Measurements from ENCODE around the gene TLR9. TPM values are rescaled to one million over a fixed set of nuclear protein-coding genes. Genes with fewer than 3 reads are reported as not detected.

TLR9 gene
- total and polyA plus RNA-seq, 3 donors from 2014 or later = 0.08 to 0.25 (median 0.20) TPM

GRCh38 chr3:52259035-52259434, 33.6 kb upstream of the TLR9 start:
- Histone ChIP-seq H3K27ac (no peak overlapping the region), H3K36me3 (ENCODE audit: low read depth, missing control alignments) (no peaks in the 10 kb centered on the region), H3K4me3 (no peak overlapping the region), H3K9me3 (no peaks in the 10 kb centered on the region), H3K27me3 (no peaks in the 10 kb centered on the region), H3K4me1 (no peaks in the 10 kb centered on the region)
- intact Hi-C loops (cut with DNase I; ENCODE audit: low total_unique reads) = no loop called here
- 82 to 84% methylated on average over 1 of the region's 1 CpG for WGBS, 2 donors
- DNase-seq = no peak
- TF ChIP-seq, protein P1, sequence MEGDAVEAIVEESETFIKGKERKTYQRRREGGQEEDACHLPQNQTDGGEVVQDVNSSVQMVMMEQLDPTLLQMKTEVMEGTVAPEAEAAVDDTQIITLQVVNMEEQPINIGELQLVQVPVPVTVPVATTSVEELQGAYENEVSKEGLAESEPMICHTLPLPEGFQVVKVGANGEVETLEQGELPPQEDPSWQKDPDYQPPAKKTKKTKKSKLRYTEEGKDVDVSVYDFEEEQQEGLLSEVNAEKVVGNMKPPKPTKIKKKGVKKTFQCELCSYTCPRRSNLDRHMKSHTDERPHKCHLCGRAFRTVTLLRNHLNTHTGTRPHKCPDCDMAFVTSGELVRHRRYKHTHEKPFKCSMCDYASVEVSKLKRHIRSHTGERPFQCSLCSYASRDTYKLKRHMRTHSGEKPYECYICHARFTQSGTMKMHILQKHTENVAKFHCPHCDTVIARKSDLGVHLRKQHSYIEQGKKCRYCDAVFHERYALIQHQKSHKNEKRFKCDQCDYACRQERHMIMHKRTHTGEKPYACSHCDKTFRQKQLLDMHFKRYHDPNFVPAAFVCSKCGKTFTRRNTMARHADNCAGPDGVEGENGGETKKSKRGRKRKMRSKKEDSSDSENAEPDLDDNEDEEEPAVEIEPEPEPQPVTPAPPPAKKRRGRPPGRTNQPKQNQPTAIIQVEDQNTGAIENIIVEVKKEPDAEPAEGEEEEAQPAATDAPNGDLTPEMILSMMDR (IDR thresholded peaks at IDR 0.05) = no peak
- TF ChIP-seq POLR2A (IDR thresholded peaks at IDR 0.05) = no peak

DNA sequence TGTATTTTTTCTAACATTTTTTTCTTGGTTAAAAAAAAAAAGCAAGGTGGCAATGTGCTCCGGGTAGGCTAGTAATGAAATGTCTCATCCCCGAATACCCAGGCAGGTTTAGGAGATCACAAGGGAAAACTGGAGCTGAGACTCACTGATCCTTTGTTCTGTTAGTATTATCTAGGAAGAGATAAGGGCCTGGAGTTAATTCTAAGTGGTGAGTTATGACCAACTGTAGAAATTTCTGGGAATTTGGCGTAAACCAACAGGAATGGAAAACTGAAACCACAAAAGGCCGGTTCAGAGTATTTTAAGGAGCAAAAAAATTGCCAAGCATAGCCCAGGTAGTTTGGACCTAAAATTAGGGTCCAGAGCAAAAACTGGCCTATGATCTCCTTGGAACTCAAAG, 32.5 kb upstream of the TLR9 start:
- H3K4me1 ChIP-seq = no peaks in the 10 kb centered on the region
- H3K4me3 ChIP-seq = no peak overlapping the region
- H3K27me3 ChIP-seq = no peaks in the 10 kb centered on the region
- H3K27ac ChIP-seq = no peak overlapping the region
- 81 to 85% methylated on average over 4 of the region's 4 CpGs for WGBS, 2 donors
- H3K9me3 ChIP-seq = no peaks in the 10 kb centered on the region
- TF ChIP-seq POLR2A (IDR thresholded peaks at IDR 0.05) = no peak
- TF ChIP-seq, protein P1 (IDR thresholded peaks at IDR 0.05) = no peak
- no peak for DNase-seq
- H3K36me3 ChIP-seq (ENCODE audit: low read depth, missing control alignments) = no peaks in the 10 kb centered on the region
- intact Hi-C loops (cut with DNase I; ENCODE audit: low total_unique reads) = no loop called here

DNA sequence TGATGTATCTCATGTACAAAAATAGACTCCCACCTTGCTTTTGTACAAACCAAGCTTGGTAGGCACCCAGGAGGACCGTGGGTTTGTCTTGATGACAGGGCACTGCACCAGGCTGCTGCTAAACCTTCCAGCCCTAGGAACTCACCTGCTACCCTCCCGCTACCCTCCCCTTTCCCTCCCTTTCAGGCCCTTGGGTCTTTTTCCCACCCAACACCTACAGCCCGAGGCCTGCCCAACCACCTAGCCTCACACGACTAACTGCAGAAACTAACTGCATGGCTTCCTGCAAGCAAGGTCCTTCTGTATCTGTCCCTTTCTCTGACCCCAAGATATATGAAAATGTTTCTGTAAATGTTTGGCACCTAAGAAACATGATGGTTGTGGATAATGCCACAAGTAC, 31.2 kb upstream of the TLR9 start:
- H3K4me1 ChIP-seq = no peaks in the 10 kb centered on the region
- 80 to 84% methylated on average over 4 of the region's 4 CpGs for WGBS, 2 donors

DNA sequence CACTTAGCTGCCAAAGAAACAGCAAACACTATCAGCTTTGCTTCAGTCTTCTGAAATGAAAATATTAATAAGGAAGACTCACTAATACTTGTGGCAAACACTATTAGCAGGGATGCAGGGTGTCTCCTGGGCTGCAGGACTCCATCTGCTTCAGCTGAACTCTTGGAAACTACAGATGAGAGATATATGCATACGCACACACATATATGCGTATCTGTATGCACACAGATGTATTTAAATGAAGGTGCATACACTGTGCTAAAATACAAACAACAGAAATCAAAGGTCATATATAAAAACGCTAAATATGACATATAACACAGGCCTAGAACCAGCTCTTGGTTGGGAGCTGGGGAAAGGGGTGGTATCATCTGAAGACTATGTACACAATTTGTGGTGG, 30.7 kb upstream of the TLR9 start:
- 88 to 93% methylated on average over 3 of the region's 3 CpGs for WGBS, 2 donors
- Histone ChIP-seq H3K4me3 (no peak overlapping the region), H3K36me3 (ENCODE audit: low read depth, missing control alignments) (no peaks in the 10 kb centered on the region), H3K27me3 (no peaks in the 10 kb centered on the region), H3K9me3 (no peaks in the 10 kb centered on the region), H3K27ac (no peak overlapping the region), H3K4me1 (no peaks in the 10 kb centered on the region)
- TF ChIP-seq, protein P1 (IDR thresholded peaks at IDR 0.05) = no peak
- intact Hi-C loops (cut with DNase I; ENCODE audit: low total_unique reads) = no loop called here
- DNase-seq = no peak

More for the DNA sequence above, 31.2 kb upstream of the TLR9 start:
- no peak for DNase-seq
- no peak overlapping the region for H3K4me3 ChIP-seq
- intact Hi-C loops (cut with DNase I; ENCODE audit: low total_unique reads) = no loop called here
- no peak overlapping the region for H3K27ac ChIP-seq
- no peaks in the 10 kb centered on the region for H3K9me3 ChIP-seq
- no peaks in the 10 kb centered on the region for H3K27me3 ChIP-seq
- no peaks in the 10 kb centered on the region for H3K36me3 ChIP-seq (ENCODE audit: low read depth, missing control alignments)
- TF ChIP-seq, protein P1 (IDR thresholded peaks at IDR 0.05) = no peak
- no peak for TF ChIP-seq POLR2A (IDR thresholded peaks at IDR 0.05)

DNA sequence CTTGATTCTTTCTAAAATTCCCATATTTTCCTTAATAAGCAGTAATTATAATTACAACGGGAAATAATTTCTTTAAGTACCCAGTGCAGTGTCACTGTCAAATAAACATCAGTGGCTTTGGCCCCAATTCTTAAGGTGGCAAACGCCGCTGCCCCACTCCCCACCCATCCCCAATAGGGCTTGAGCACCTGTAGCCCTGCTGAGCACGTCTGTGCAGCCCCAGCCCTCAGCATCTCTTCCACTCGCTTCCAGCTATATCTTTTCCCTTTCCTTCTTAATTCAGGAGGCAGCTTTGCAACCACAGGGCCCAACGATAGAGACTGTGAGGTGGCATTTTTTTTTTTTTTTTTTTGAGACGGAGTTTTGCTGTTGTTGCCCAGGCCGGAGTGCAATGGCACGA, 29.2 kb upstream of the TLR9 start:
- Histone ChIP-seq H3K36me3 (ENCODE audit: low read depth, missing control alignments) (no peaks in the 10 kb centered on the region), H3K4me1 (no peaks in the 10 kb centered on the region), H3K27me3 (no peaks in the 10 kb centered on the region), H3K27ac (no peak overlapping the region), H3K9me3 (no peaks in the 10 kb centered on the region), H3K4me3 (no peak overlapping the region)
- WGBS, 2 donors = 79 to 81% methylated on average over 9 of the region's 9 CpGs
- intact Hi-C loops (cut with DNase I; ENCODE audit: low total_unique reads) = no loop called here
- no peak for DNase-seq
- no peak for TF ChIP-seq POLR2A (IDR thresholded peaks at IDR 0.05)
- TF ChIP-seq, protein P1 (IDR thresholded peaks at IDR 0.05) = no peak

Data from testis (tissue), 3 donors.